SU-DHL-6 (cell line): ENCODE measurements around the gene PPT2.

Source experiments
- H2AFZ ChIP-seq: fragments of 200-600 bp; sonication (generic); 2 replicates; pipeline ENCODE4 v1.6.1; 2014; ENCODE audit warnings: low read depth, mild to moderate bottlenecking, moderate library complexity, mixed read lengths, antibody characterized with exemption, low read length; ENCODE audit not compliant: severe bottlenecking
- H3F3A ChIP-seq: fragments of 200-600 bp; shearing (Covaris generic); 2 replicates; pipeline ENCODE4 v1.6.0; 2016; ENCODE audit warnings: antibody characterized with exemption, mild to moderate bottlenecking; ENCODE audit not compliant: insufficient read depth
- H3K27ac ChIP-seq: fragments of 200-600 bp; sonication (generic); 2 replicates; pipeline ENCODE4 v1.5.1; 2016; ENCODE audit warnings: low read depth, mild to moderate bottlenecking, low read length, moderate library complexity, mixed read lengths
- H3K27me3 ChIP-seq: fragments of 200-600 bp; sonication (generic), shearing (Covaris generic); 2 replicates; pipeline ENCODE4 v1.6.0; 2014; ENCODE audit warnings: mild to moderate bottlenecking, low read length
- H3K36me3 ChIP-seq: fragments of 200-600 bp; sonication (generic); 2 replicates; pipeline ENCODE4 v1.6.1; 2014; ENCODE audit warnings: mild to moderate bottlenecking, low read length, mixed read lengths
- H3K4me2 ChIP-seq: fragments of 300-600, 200-600 bp; shearing (Covaris generic), sonication (generic); 2 replicates; pipeline ENCODE4 v1.6.0; 2014; ENCODE audit warnings: low read length, low read depth, mild to moderate bottlenecking; ENCODE audit not compliant: poor library complexity, severe bottlenecking
- H3K4me3 ChIP-seq: fragments of 200-600 bp; sonication (generic); 2 replicates; pipeline ENCODE4 v1.5.1; 2014; ENCODE audit warnings: antibody characterized with exemption, low read length, mild to moderate bottlenecking, mixed read lengths; ENCODE audit not compliant: insufficient read depth, poor library complexity, severe bottlenecking
- H3K79me2 ChIP-seq: fragments of 200-600 bp; sonication (generic); 2 replicates; pipeline ENCODE4 v1.6.1; 2014; ENCODE audit warnings: mild to moderate bottlenecking, low read length, moderate library complexity; ENCODE audit not compliant: insufficient read depth
- H3K9ac ChIP-seq: fragments of 200-600 bp; sonication (generic); 2 replicates; pipeline ENCODE4 v1.7.0; 2014; ENCODE audit warnings: mild to moderate bottlenecking, low read length
- H3K9me2 ChIP-seq: fragments of 200-600 bp; sonication (generic); replicated peaks from 2 replicates; pipeline ENCODE4 v1.6.1; 2014; ENCODE audit warnings: low read length; ENCODE audit not compliant: insufficient read depth
- H3K9me3 ChIP-seq: fragments of 200-600 bp; sonication (generic); 2 replicates; pipeline ENCODE4 v1.6.1; 2014; ENCODE audit warnings: low read length, mixed read lengths; ENCODE audit not compliant: insufficient read depth
- H4K20me1 ChIP-seq: fragments of 200-600 bp; sonication (generic); 2 replicates; pipeline ENCODE4 v1.6.1; 2014; ENCODE audit warnings: low read depth, mild to moderate bottlenecking, antibody characterized with exemption, low read length, moderate library complexity, mixed read lengths
- CTCF ChIP-seq: fragments of 200-600 bp; sonication (generic); IDR thresholded peaks from one replicate; pipeline ENCODE4 v1.5.1; 2017; ENCODE audit warnings: antibody characterized with exemption, mild to moderate bottlenecking, low read length, moderate library complexity; ENCODE audit not compliant: insufficient read depth, poor library complexity, severe bottlenecking
- EZH2phosphoT487 ChIP-seq: fragments of 200-600 bp; sonication (generic), shearing (Covaris generic); conservative IDR thresholded peaks from 2 replicates; pipeline ENCODE4 v1.6.1; 2018; ENCODE audit warnings: mild to moderate bottlenecking, antibody characterized with exemption, low read length, moderate library complexity, mixed read lengths

Gene PPT2

DNA sequence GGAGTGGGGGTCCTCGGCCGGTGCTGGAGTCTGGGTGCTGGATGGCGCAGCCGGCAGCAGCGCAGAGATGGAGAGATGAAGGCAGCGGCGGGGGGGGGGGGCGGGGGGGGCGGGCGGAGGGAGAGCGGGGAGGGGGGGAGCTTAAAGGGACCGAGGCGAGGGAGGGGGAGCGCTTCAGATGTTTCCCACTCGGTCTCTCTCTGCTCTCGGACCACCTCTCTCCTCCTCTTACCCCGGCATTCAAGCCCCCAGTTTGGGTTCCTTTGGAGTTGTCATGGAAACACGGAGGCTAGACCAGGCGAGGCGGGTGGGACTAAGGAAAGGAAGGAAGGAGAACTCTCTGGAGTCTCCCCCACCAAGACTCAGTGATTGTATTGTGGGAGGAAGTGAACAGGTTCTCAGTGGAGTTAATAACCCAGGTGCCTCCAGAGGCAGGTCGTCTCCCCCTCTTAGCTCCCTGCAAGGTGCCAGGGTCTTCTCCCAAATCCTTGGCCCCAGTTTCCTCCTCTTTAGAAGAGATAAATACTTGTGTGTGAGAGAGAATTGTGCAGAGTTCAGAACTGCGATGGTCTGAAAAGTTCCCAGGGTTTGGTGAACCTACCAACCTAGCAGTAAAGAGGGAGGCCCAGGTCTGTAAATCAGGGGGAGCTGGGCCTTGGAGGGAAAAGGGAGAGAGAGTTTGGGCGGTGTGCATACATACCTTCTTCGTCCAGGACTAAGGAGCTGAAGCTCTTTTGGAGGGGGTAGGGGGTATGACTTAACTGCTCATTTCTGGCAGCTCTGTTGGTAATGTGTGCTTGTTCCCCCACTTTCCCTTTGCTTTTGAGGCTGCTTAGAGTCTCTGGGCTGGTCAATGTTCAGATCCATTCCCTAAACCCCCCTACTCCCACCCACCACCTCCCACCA, 1.8 kb upstream of the PPT2 start, which contains the start of gene PRRT1:
TSS of gene PRRT1 (minus strand) at position 77 of the 906 bp plus-strand sequence. CDS start 112 bp downstream, outside the sequence.
- H2AFZ ChIP-seq, result no peak within 1 kb of the TSS
- no peaks in the 10 kb centered on the region for H4K20me1 ChIP-seq
- H3K27me3 ChIP-seq, result no peaks in the 10 kb centered on the region
- no peaks in the 10 kb centered on the region for H3K79me2 ChIP-seq
- H3K9me2 ChIP-seq, result no peaks in the 10 kb centered on the region
- H3F3A ChIP-seq, result peaks cover 8% of the 10 kb centered on the region; the same call in 1 of the 2 replicates
- H3K4me3 ChIP-seq, result no peak within 1 kb of the TSS
- no peaks in the 10 kb centered on the region for H3K9me3 ChIP-seq
- H3K27ac ChIP-seq, result no peak within 1 kb of the TSS
- no peak for TF ChIP-seq CTCF
- no peak for TF ChIP-seq EZH2phosphoT487
- no peak within 1 kb of the TSS for H3K4me2 ChIP-seq
- H3K36me3 ChIP-seq, result no peaks in the 10 kb centered on the region
- no peak within 1 kb of the TSS for H3K9ac ChIP-seq

- no peak overlapping the region for H3K9ac ChIP-seq
- H3K79me2 ChIP-seq, result no peaks in the 10 kb centered on the region
- H4K20me1 ChIP-seq, result no peaks in the 10 kb centered on the region
- no peaks in the 10 kb centered on the region for H3K36me3 ChIP-seq
- TF ChIP-seq CTCF, result no peak
- TF ChIP-seq EZH2phosphoT487, result no peak
- no peak overlapping the region for H3K4me2 ChIP-seq
- peak overlapping the region; percentile 78 for H2AFZ ChIP-seq
- no peaks in the 10 kb centered on the region for H3K9me3 ChIP-seq
- no peak overlapping the region for H3K27ac ChIP-seq
- H3K4me3 ChIP-seq, result no peak overlapping the region
- H3K27me3 ChIP-seq, result no peaks in the 10 kb centered on the region
- H3F3A ChIP-seq, result peaks cover 8% of the 10 kb centered on the region; the same call in 1 of the 2 replicates
- no peaks in the 10 kb centered on the region for H3K9me2 ChIP-seq
Observed at GRCh38 chr6:32152769-32153563, 975 bp upstream of the PPT2 start.

DNA sequence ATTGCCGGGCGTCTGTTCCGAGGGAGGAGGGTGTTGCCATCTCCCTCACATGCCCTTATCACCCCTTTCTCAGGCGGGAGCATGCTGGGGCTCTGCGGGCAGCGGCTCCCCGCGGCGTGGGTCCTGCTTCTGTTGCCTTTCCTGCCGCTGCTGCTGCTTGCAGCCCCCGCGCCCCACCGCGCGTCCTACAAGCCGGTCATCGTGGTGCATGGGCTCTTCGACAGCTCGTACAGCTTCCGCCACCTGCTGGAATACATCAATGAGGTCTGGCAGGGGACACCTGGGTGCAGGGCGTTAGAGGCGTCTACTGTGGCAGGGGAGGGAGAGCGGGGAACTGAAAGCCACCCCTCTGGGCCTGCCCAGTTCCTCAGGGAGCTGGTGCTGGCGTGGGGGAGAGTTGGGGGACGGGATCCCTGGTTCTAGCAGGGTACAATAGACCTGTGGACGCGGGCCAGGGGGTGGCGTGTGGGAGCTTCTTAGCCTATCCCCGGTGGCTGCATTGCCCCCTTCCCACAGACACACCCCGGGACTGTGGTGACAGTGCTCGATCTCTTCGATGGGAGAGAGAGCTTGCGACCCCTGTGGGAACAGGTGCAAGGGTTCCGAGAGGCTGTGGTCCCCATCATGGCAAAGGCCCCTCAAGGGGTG, 697 bp downstream of the PPT2 start:
- H2AFZ ChIP-seq, result peak overlapping the region; percentile 78
- H3K79me2 ChIP-seq, result no peaks in the 10 kb centered on the region
- H3K4me3 ChIP-seq, result peak overlapping the region; percentile 61
- no peak overlapping the region for H3K27ac ChIP-seq
- no peaks in the 10 kb centered on the region for H3K9me3 ChIP-seq
- H3K27me3 ChIP-seq, result no peaks in the 10 kb centered on the region
- 0 out of 2 replicates have a peak, but pooled peaks cover 3% of the 10 kb centered on the region for H3K36me3 ChIP-seq
- H3K9ac ChIP-seq, result peak overlapping the region; percentile 61
- no peaks in the 10 kb centered on the region for H4K20me1 ChIP-seq
- H3F3A ChIP-seq, result peaks cover 8% of the 10 kb centered on the region; the same call in 1 of the 2 replicates
- TF ChIP-seq CTCF (peak; percentile 85), EZH2phosphoT487 (no peak)
- peak overlapping the region; percentile 62 for H3K4me2 ChIP-seq
- no peaks in the 10 kb centered on the region for H3K9me2 ChIP-seq
